Panc1 (cell line): ENCODE results near the gene LTB4R2.

Experiments used
- POLR2AphosphoS5 ChIP-seq: IDR thresholded peaks from 2 replicates; pipeline ENCODE4 v1.6.1; 2012; ENCODE audit warnings: mild to moderate bottlenecking, low read depth, low read length, moderate library complexity
- TCF7L2 ChIP-seq: IDR thresholded peaks from 2 replicates; pipeline ENCODE4 v1.6.1; 2011; ENCODE audit warnings: mild to moderate bottlenecking, low read depth, low read length, inconsistent platforms
- TF ChIP-seq, protein P1 (sequence below): fragments of 450-650 bp; IDR thresholded peaks from 2 replicates; pipeline ENCODE4 v1.5.1; 2017; ENCODE audit warnings: mild to moderate bottlenecking

DNA sequence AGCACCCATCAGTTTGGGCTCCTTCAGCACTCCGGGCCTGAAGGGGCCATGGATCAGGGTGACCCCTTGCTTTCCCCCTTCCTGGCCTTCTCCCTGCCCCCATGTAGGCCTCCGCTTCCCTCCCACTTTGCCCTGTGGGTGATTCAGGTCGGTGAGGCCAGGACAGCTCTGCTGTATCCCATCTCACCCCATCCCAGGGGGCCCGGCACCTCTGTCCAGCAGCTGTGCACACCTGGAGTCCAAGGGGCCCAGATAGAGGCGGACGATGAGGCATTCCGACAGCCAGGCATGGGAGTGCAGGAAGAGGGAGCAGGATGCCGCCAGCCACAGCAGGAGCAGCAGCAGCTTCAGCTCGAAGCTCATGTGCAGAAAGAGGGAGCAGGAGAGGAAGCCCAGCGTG is 12.7 kb downstream of the LTB4R2 start:
- TF ChIP-seq, protein P1, sequence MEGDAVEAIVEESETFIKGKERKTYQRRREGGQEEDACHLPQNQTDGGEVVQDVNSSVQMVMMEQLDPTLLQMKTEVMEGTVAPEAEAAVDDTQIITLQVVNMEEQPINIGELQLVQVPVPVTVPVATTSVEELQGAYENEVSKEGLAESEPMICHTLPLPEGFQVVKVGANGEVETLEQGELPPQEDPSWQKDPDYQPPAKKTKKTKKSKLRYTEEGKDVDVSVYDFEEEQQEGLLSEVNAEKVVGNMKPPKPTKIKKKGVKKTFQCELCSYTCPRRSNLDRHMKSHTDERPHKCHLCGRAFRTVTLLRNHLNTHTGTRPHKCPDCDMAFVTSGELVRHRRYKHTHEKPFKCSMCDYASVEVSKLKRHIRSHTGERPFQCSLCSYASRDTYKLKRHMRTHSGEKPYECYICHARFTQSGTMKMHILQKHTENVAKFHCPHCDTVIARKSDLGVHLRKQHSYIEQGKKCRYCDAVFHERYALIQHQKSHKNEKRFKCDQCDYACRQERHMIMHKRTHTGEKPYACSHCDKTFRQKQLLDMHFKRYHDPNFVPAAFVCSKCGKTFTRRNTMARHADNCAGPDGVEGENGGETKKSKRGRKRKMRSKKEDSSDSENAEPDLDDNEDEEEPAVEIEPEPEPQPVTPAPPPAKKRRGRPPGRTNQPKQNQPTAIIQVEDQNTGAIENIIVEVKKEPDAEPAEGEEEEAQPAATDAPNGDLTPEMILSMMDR = no peak
- TF ChIP-seq POLR2AphosphoS5 = no peak
- TF ChIP-seq TCF7L2 = no peak
